ENCODE measurements around the gene SLC25A20.

The SLC25A20 gene

DNA sequence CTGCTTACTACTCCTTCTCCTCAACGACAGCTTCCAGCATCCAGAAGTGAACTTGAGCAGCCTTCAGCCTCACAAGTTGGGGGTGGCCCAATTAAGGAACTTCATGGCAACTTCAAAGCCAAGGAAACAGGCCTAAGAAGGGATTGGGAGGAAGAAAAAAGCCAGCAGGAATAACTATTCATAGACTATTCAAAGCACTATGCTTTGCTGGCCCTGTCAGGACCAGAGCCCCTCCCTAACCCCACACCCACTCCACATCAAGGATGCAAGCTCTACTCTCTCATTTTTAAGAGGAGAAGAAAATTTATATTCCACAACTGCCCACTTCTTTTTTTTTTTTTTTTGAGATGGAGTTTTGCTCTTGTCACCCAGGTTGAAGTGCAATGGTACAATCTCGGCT is 41.0 kb downstream of the SLC25A20 start:
- no peak overlapping the region for H3K27ac ChIP-seq
- H3K27me3 ChIP-seq: no peaks in the 10 kb centered on the region
- no peak for TF ChIP-seq CTCF (IDR thresholded peaks at IDR 0.05)
- peaks cover 11% of the 10 kb centered on the region in 2 experiments for H3K4me1 ChIP-seq (ENCODE audit: control insufficient read depth in 1 of 2, insufficient read depth in 1 of 2, low read depth in 1 of 2, low read length in 1 of 2)
- no peaks in the 10 kb centered on the region for H3K9me3 ChIP-seq
- no peak overlapping the region for H3K4me3 ChIP-seq (ENCODE audit: low read depth in 1 of 2, low read length in 1 of 2)
- H3K36me3 ChIP-seq: peaks cover 67% of the 10 kb centered on the region

DNA sequence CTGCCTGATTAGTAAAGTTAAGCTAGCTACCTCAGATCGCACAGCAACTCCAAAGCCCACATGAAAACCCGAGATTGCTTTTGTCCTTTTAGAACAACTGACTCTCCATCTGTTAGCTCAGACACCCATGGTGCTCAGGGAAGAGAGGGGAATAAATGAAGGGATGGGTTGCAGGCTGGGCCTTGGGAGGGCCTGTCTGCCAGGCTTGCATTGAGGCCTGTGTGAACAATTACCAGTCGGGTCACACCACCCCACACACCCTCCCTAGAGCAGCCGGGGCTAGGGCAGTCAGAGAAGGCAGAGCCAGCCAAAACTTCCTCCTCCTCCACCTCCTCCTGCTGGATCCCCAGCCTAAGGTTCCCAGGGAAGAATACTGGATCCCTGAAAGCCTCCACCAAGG is 42.2 kb downstream of the SLC25A20 start:
- H3K27ac ChIP-seq: no peak overlapping the region
- TF ChIP-seq CTCF (IDR thresholded peaks at IDR 0.05): no peak
- H3K4me3 ChIP-seq (ENCODE audit: low read depth in 1 of 2, low read length in 1 of 2): no peak overlapping the region
- H3K27me3 ChIP-seq: no peaks in the 10 kb centered on the region
- H3K4me1 ChIP-seq (ENCODE audit: control insufficient read depth in 1 of 2, insufficient read depth in 1 of 2, low read depth in 1 of 2, low read length in 1 of 2): peaks cover 11% of the 10 kb centered on the region in 2 experiments
- H3K9me3 ChIP-seq: no peaks in the 10 kb centered on the region
- H3K36me3 ChIP-seq: peaks cover 55% of the 10 kb centered on the region

- Histone ChIP-seq H3K36me3 (peaks cover 49% of the 10 kb centered on the region), H3K27me3 (no peaks in the 10 kb centered on the region), H3K4me3 (ENCODE audit: low read depth in 1 of 2, low read length in 1 of 2) (no peak overlapping the region), H3K27ac (no peak overlapping the region), H3K4me1 (ENCODE audit: control insufficient read depth in 1 of 2, insufficient read depth in 1 of 2, low read depth in 1 of 2, low read length in 1 of 2) (peaks cover 11% of the 10 kb centered on the region in 2 experiments), H3K9me3 (no peaks in the 10 kb centered on the region)
- TF ChIP-seq CTCF (IDR thresholded peaks at IDR 0.05): no peak
Observed at GRCh38 chr3:48855681-48856447, 42.8 kb downstream of the SLC25A20 start.

DNA sequence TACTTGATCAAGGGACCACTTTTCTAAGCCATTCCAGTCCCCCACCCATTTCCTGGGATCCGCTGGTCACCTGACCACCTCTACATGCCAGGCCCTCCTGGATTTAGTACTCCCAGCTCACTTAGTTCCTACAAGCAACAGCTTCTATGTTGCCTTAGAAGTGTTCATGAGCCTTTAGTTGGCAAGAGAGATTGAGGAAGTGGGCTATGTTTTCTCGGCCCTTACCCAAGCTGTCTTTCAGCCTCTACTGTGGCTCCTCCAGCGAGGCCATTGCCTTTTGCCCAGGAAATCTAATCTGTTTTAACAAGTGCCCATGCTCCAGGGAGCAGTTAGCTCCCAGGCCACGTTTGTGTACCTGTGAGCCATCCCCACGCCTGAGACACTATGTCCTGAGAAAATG is 46.5 kb downstream of the SLC25A20 start:
- no peak overlapping the region for H3K4me3 ChIP-seq (ENCODE audit: low read depth in 1 of 2, low read length in 1 of 2)
- H3K27ac ChIP-seq: no peak overlapping the region
- TF ChIP-seq CTCF (IDR thresholded peaks at IDR 0.05): no peak
- H3K4me1 ChIP-seq (ENCODE audit: control insufficient read depth in 1 of 2, insufficient read depth in 1 of 2, low read depth in 1 of 2, low read length in 1 of 2): peaks cover 16 to 18% of the 10 kb centered on the region in 2 experiments
- no peaks in the 10 kb centered on the region for H3K9me3 ChIP-seq
- H3K27me3 ChIP-seq: no peaks in the 10 kb centered on the region
- H3K36me3 ChIP-seq: peaks cover 20% of the 10 kb centered on the region

GRCh38 chr3:48851407-48851806 is 47.3 kb downstream of the SLC25A20 start:
- Histone ChIP-seq H3K4me1 (ENCODE audit: control insufficient read depth in 1 of 2, insufficient read depth in 1 of 2, low read depth in 1 of 2, low read length in 1 of 2) (peaks cover 24 to 25% of the 10 kb centered on the region in 2 experiments), H3K27ac (no peak overlapping the region), H3K9me3 (no peaks in the 10 kb centered on the region), H3K27me3 (no peaks in the 10 kb centered on the region), H3K4me3 (ENCODE audit: low read depth in 1 of 2, low read length in 1 of 2) (no peak overlapping the region), H3K36me3 (peaks cover 13% of the 10 kb centered on the region)
- no peak for TF ChIP-seq CTCF (IDR thresholded peaks at IDR 0.05)
